Esophagus muscularis mucosa (tissue), 3 donors: ENCODE data around the gene PUSL1.

Experiments
- CTCF ChIP-seq, 3 experiments: fragments of 200-600 bp in 2 of 3; fragments of 450-650 bp in 1 of 3; sonication (generic) in 2 of 3; IDR thresholded peaks; one replicate each; pipeline ENCODE4 v1.5.1; 2017 to 2019; ENCODE audit warnings: antibody characterized with exemption in 3 of 3, mild to moderate bottlenecking in 2 of 3, moderate library complexity in 1 of 3
- POLR2AphosphoS5 ChIP-seq, 2 donors: sonication (generic); formaldehyde crosslinking; IDR thresholded peaks; one replicate each; pipeline ENCODE4 v1.6.1; 2017; ENCODE audit warnings: antibody characterized with exemption in 2 of 2

GRCh38 chr1:1270813-1271212 lies 37.6 kb upstream of the PUSL1 start:
- TF ChIP-seq CTCF (IDR thresholded peaks at IDR 0.05) (no peak), POLR2AphosphoS5 (IDR thresholded peaks at IDR 0.05) (no peak)
